Natural killer cell (primary cell): ENCODE data around the gene ZNF780B. TPM values are rescaled to one million over a fixed set of nuclear protein-coding genes. Genes with fewer than 3 reads are reported as not detected.

Source experiments
- ATAC-seq, 3 donors: fragments of 150-1000 bp in 2 of 3; fragments of 200-7000 bp in 1 of 3; cut with Tn5 transposase; 1 replicate in 1 of 3; 2 replicates in 2 of 3; pipeline ENCODE4 v1.10.0; 2021; ENCODE audit warnings: mild to moderate bottlenecking in 2 of 3, moderate library complexity in 2 of 3
- DNase-seq, 2 donors: peaks; one replicate each; pipeline versions ENCODE4 v3.0.0 to v3.0.0-alpha.2; 2013 to 2021; ENCODE audit warnings: mixed read lengths in 1 of 2
- H3K27ac ChIP-seq: one replicate; pipeline ENCODE4 v1.5.1; 2013; ENCODE audit warnings: mild to moderate bottlenecking, low read length
- H3K27me3 ChIP-seq: one replicate; pipeline ENCODE4 v1.6.1; 2013; ENCODE audit warnings: low read length; ENCODE audit not compliant: control insufficient read depth, insufficient read depth
- H3K36me3 ChIP-seq: one replicate; pipeline ENCODE4 v1.6.1; 2013; ENCODE audit warnings: low read length; ENCODE audit not compliant: control insufficient read depth, insufficient read depth
- H3K4me1 ChIP-seq: one replicate; pipeline ENCODE4 v1.6.1; 2013; ENCODE audit warnings: low read length; ENCODE audit not compliant: control insufficient read depth, insufficient read depth
- H3K4me3 ChIP-seq: one replicate; pipeline ENCODE4 v1.5.1; 2013; ENCODE audit warnings: low read length
- H3K9me3 ChIP-seq: one replicate; pipeline ENCODE4 v1.6.1; 2013; ENCODE audit warnings: low read length; ENCODE audit not compliant: control insufficient read depth, insufficient read depth
- H3K27ac Mint-ChIP-seq, 2 donors: one replicate each; pipeline ENCODE4 v1.8.0; 2022; ENCODE audit warnings: mild to moderate bottlenecking in 2 of 2, mixed read lengths in 2 of 2, moderate library complexity in 1 of 2
- H3K27me3 Mint-ChIP-seq, 2 donors: one replicate each; pipeline ENCODE4 v1.8.0; 2022; ENCODE audit warnings: low read depth in 2 of 2, mixed read lengths in 2 of 2
- H3K36me3 Mint-ChIP-seq: one replicate; pipeline ENCODE4 v1.8.0; 2022; ENCODE audit warnings: mixed read lengths
- H3K4me1 Mint-ChIP-seq, 2 donors: one replicate each; pipeline ENCODE4 v1.8.0; 2022; ENCODE audit warnings: mixed read lengths in 2 of 2
- H3K4me3 Mint-ChIP-seq: one replicate; pipeline ENCODE4 v1.8.0; 2022; ENCODE audit warnings: mild to moderate bottlenecking, moderate library complexity, mixed read lengths
- H3K9me3 Mint-ChIP-seq, 2 donors: one replicate each; pipeline ENCODE4 v1.8.0; 2022; ENCODE audit warnings: mixed read lengths in 2 of 2
- CTCF ChIP-seq: fragments of 200-600 bp; IDR thresholded peaks from one replicate; pipeline ENCODE4 v1.8.0; 2022; ENCODE audit warnings: antibody characterized with exemption
- WGBS: methylation state at CpG from one replicate; pipeline ENCODE4 v1.1.7; 2013; ENCODE audit warnings: missing lambda C conversion rate; ENCODE audit not compliant: insufficient coverage; 5-methylcytosine and 5-hydroxymethylcytosine counted together
- intact Hi-C: fragments of 100-400 bp; cut with micrococcal nuclease; formaldehyde crosslinking; loops from one replicate; pipeline ENCODE4 v1.14.2; 2022
- total RNA-seq, 4 donors: library from RNA; stranded (reverse); fragments of 120-200 nt in 1 of 4; gene quantifications; one replicate each; pipeline versions ENCODE4 v1.2.3 to v1.2.4, GENCODE V29; 2013 to 2022

Gene ZNF780B
- total RNA-seq, 3 donors from 2014 or later (not counting 1 experiment from before 2014, with no cell fraction given), result 14.1 to 19.2 (median 17.2) TPM

GRCh38 chr19:40035996-40036395 is 20.0 kb downstream of the ZNF780B start:
- WGBS, result no CpG with 5 or more reads among the region's 4 CpGs
- peaks cover 46% of the 10 kb centered on the region for H3K36me3 Mint-ChIP-seq
- intact Hi-C loops, result no loop called here
- Histone ChIP-seq H3K27me3 (no peaks in the 10 kb centered on the region), H3K36me3 (no peaks in the 10 kb centered on the region), H3K4me3 (no peak overlapping the region), H3K4me1 (no peaks in the 10 kb centered on the region), H3K27ac (no peak overlapping the region), H3K9me3 (peaks cover 33% of the 10 kb centered on the region)
- H3K4me3 Mint-ChIP-seq, result no peak overlapping the region
- H3K27ac Mint-ChIP-seq, result no peak overlapping the region
- TF ChIP-seq CTCF, result no peak
- peaks cover 6 to 19% of the 10 kb centered on the region in 2 donors for H3K9me3 Mint-ChIP-seq
- no peaks in the 10 kb centered on the region for H3K27me3 Mint-ChIP-seq
- ATAC-seq (no peak), DNase-seq (no peak)
- H3K4me1 Mint-ChIP-seq, result no peaks in the 10 kb centered on the region

DNA sequence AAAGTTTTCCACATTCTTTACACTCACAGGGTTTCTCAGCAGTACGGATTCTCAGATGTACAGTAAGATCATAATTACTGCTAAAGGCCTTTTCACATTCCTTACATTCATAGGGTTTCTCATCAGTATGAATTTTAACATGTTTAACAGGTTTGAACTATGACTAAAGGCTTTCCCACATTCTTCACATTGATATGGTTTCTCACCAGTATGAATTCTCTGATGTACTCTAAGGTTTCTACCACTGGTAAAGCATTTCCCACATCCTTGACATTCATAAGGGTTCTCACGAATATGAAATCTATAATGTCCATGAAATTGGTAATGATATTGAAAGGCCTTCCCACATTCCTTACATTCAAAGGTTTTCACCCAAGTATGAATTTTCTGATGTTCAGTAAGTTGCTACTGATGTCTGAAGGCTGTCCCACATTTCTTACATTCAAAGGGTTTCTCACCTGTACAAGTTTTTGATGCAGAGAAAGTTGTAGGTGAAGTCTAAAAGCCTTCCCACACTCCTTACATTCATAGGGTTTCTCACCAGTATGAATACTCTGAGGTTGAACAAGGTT is 22.0 kb downstream of the ZNF780B start:
- peaks cover 8 to 21% of the 10 kb centered on the region in 2 donors for H3K9me3 Mint-ChIP-seq
- H3K9me3 ChIP-seq, result peaks cover 40% of the 10 kb centered on the region
- peaks cover 52% of the 10 kb centered on the region for H3K36me3 Mint-ChIP-seq
- H3K36me3 ChIP-seq, result no peaks in the 10 kb centered on the region
- no peak overlapping the region for H3K27ac Mint-ChIP-seq
- no peak for TF ChIP-seq CTCF
- ATAC-seq (no peak), DNase-seq (no peak)
- H3K27ac ChIP-seq, result no peak overlapping the region
- H3K27me3 ChIP-seq, result no peaks in the 10 kb centered on the region
- H3K27me3 Mint-ChIP-seq, result no peaks in the 10 kb centered on the region
- no peak overlapping the region for H3K4me3 ChIP-seq
- H3K4me1 ChIP-seq, result no peaks in the 10 kb centered on the region
- WGBS, result 100% methylated on average over 1 of the region's 2 CpGs
- no peaks in the 10 kb centered on the region for H3K4me1 Mint-ChIP-seq
- H3K4me3 Mint-ChIP-seq, result no peak overlapping the region
- intact Hi-C loops, result no loop called here

DNA sequence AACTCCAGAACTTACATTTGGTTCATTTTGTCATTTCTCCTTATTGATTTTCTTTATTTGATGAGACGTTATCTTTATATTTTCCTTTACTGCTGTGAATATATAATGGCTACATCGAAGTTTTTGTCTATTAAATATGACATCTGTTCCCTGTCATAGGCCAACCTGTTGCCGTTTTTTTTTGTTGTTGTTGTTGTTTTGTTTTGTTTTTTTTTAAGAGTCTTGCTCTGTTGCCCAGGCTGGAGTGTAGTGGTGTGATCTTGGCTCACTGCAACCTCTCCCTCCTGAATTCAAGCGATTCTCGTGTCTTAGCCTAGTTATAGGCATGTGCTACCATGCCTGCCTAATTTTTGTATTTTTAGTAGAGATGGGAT is 29.4 kb downstream of the ZNF780B start:
- Histone ChIP-seq H3K27ac (no peak overlapping the region), H3K4me3 (no peak overlapping the region), H3K4me1 (no peaks in the 10 kb centered on the region), H3K36me3 (no peaks in the 10 kb centered on the region), H3K9me3 (peaks cover 57% of the 10 kb centered on the region), H3K27me3 (no peaks in the 10 kb centered on the region)
- ATAC-seq (no peak), DNase-seq (no peak)
- Mint-ChIP-seq H3K9me3 (peaks cover 15 to 36% of the 10 kb centered on the region in 2 donors), H3K27ac (no peak overlapping the region), H3K27me3 (no peaks in the 10 kb centered on the region), H3K4me3 (no peak overlapping the region), H3K4me1 (no peaks in the 10 kb centered on the region), H3K36me3 (peaks cover 43% of the 10 kb centered on the region)
- 94% methylated on average over 4 of the region's 5 CpGs for WGBS
- no peak for TF ChIP-seq CTCF
- intact Hi-C loops, result no loop called here
